Ovary (tissue), 9 donors: ENCODE results near the gene WWOX. TPM values are rescaled to one million over a fixed set of nuclear protein-coding genes. Genes with fewer than 3 reads are reported as not detected.
"Not testable (repeated sequence)": the region's sequence is repeated elsewhere in the genome, so short reads cannot be mapped to it uniquely, and the experiment has no call there.

Experiments used
- DNase-seq, 5 donors: peaks; one replicate each; pipeline ENCODE4 v3.0.0-alpha.2; 2019 to 2020
- H3K27ac ChIP-seq, 2 donors: fragments of 200-600 bp; one replicate each; pipeline versions ENCODE4 v1.5.1 to v1.8.0; 2019 to 2022
- H3K27me3 ChIP-seq: fragments of 200-600 bp; one replicate; pipeline ENCODE4 v1.8.0; 2022
- H3K36me3 ChIP-seq: fragments of 200-600 bp; sonication (generic); one replicate; pipeline ENCODE4 v1.5.1; 2019
- H3K4me1 ChIP-seq: one replicate; pipeline ENCODE4 v1.8.1; 2013; ENCODE audit warnings: mild to moderate bottlenecking, moderate library complexity; ENCODE audit not compliant: insufficient read depth
- H3K4me3 ChIP-seq: fragments of 200-600 bp; sonication (generic); one replicate; pipeline ENCODE4 v1.5.1; 2017
- H3K9me3 ChIP-seq, 2 donors: fragments of 200-600 bp in 1 of 2; sonication (generic) in 1 of 2; one replicate each; pipeline versions ENCODE4 v1.5.1 to v1.8.1; 2013 to 2019; ENCODE audit warnings: mild to moderate bottlenecking in 1 of 2, moderate library complexity in 1 of 2
- EP300 ChIP-seq: sonication (generic); formaldehyde crosslinking; IDR thresholded peaks from one replicate; pipeline ENCODE4 v1.6.1; 2017; ENCODE audit warnings: antibody characterized with exemption
- POLR2A ChIP-seq: fragments of 450-650 bp; IDR thresholded peaks from one replicate; pipeline ENCODE4 v1.6.1; 2017; ENCODE audit warnings: antibody characterized with exemption, mild to moderate bottlenecking, moderate library complexity
- WGBS, 3 donors: extraction: QIAGEN DNeasy Blood & Tissue Kit in 1 of 3; methylation state at CpG; one replicate each; pipeline versions ENCODE4 v1.1.5 to v1.1.7; 2013 to 2017; 5-methylcytosine and 5-hydroxymethylcytosine counted together
- intact Hi-C, 4 donors: fragments of 100-400 bp; cut with DNase I; formaldehyde crosslinking; loops; one replicate each; pipeline versions ENCODE4 v1.11.0 to v1.15.1; 2022 to 2023
- polyA plus RNA-seq, 2 donors: library from polyadenylated mRNA; stranded (reverse); fragments of 200-250 nt in 1 of 2; fragments of 350-450 nt in 1 of 2; fragmentation: Illumina TruSeq in 1 of 2; extraction: RNeasy Lipid Tissue Mini Kit (QIAGEN cat#74804) in 1 of 2; gene quantifications; one replicate each; pipeline ENCODE4 v1.2.3, GENCODE V29; 2013 to 2014
- total RNA-seq, 7 donors: library from RNA; depleted of rRNA in 2 of 7; stranded (reverse); fragments of >200 nt in 2 of 7; fragmentation: NEBNext Ultra II Directional in 3 of 7; extraction: Animal tissue kit (Norgen Biotek cat#: 25700) in 3 of 7; gene quantifications; one replicate each; pipeline versions ENCODE4 v1.1.0 to v1.2.4, GENCODE V29; 2016 to 2023
- TF ChIP-seq, protein P1 (sequence below), 3 donors: fragments of 450-650 bp in 2 of 3; fragments of 200-600 bp in 1 of 3; IDR thresholded peaks; one replicate each; pipeline versions ENCODE4 v1.5.1 to v1.8.0; 2016 to 2022; ENCODE audit warnings: antibody characterized with exemption in 3 of 3, mild to moderate bottlenecking in 1 of 3
- donor health status: DM: no; HTN: no; CAD: no; lungs with moderate emphysema.
- donor health status: DM: no; HTN: no; CAD: no.
- donor health status: Bipolar disorder and iron deficiency.
- donor health status: DM: yes; HTN: yes; CAD: no.
- donor health status: DM: no; HTN: no; CAD: no.
- donor health status: DM: yes; HTN: yes; CAD: no.

Gene WWOX
- total and polyA plus RNA-seq, 9 donors: 11.0 to 40.5 (median 25.2) TPM

DNA sequence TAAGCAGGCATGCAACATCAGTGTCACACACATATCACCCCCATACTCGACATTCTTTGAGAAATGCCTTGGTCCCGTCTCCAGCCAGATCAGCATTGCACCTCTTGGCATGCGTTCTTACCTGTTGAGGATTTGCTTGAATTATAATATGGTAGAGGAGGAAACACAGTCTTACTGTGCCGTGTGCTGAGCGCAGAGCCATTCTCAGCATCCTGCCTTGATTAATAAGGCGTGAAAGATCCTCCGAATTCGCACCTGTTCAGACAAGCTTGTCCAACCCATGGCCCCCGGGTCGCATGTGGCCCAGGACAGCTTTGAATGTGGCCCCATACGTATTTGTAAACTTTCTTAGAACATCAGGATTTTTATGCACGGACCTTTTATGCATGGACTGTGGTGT lies 408.1 kb downstream of the WWOX start:
- H3K27me3 ChIP-seq: no peaks in the 10 kb centered on the region
- H3K9me3 ChIP-seq: no peaks in the 10 kb centered on the region
- TF ChIP-seq EP300 (no peak), POLR2A (no peak)
- TF ChIP-seq, protein P1, sequence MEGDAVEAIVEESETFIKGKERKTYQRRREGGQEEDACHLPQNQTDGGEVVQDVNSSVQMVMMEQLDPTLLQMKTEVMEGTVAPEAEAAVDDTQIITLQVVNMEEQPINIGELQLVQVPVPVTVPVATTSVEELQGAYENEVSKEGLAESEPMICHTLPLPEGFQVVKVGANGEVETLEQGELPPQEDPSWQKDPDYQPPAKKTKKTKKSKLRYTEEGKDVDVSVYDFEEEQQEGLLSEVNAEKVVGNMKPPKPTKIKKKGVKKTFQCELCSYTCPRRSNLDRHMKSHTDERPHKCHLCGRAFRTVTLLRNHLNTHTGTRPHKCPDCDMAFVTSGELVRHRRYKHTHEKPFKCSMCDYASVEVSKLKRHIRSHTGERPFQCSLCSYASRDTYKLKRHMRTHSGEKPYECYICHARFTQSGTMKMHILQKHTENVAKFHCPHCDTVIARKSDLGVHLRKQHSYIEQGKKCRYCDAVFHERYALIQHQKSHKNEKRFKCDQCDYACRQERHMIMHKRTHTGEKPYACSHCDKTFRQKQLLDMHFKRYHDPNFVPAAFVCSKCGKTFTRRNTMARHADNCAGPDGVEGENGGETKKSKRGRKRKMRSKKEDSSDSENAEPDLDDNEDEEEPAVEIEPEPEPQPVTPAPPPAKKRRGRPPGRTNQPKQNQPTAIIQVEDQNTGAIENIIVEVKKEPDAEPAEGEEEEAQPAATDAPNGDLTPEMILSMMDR (IDR thresholded peaks at IDR 0.05): no peak
- H3K36me3 ChIP-seq: no peaks in the 10 kb centered on the region
- H3K4me3 ChIP-seq: no peak overlapping the region
- no peak for DNase-seq
- no peak overlapping the region for H3K27ac ChIP-seq
- intact Hi-C loops: loop anchor here in 2 of 4 donors (5.0 to 10.0 kb wide), 5 partner anchors 265 to 1577 kb away; no protein-coding TSS in a partner anchor
- WGBS, 3 donors: 94 to 98% (median 98%) methylated on average over 12 of the region's 12 CpGs
- H3K4me1 ChIP-seq: peaks cover 1% of the 10 kb centered on the region

DNA sequence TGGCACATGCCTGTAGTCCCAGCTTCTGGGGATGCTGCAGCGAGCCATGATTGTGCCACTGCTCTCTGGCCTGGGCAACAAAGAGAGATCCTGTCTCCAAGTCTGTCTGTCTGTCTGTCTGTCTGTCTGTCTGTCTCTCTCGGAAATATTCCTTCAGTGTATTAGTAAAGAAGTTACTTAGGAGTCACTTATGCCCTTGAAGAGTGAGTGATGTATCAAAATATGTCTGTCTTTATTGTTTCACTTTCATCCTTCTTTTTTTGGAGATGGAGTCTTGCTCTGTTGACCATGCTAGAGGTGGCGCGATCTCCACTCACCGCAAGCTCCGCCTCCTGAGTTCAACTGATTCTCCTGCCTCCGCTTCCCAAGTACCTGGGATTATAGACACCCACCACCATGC lies 410.5 kb downstream of the WWOX start:
- intact Hi-C loops: loop anchor here in 2 of 4 donors (5.0 to 10.0 kb wide), 5 partner anchors 262 to 1575 kb away; no protein-coding TSS in a partner anchor
- TF ChIP-seq POLR2A (no peak), EP300 (no peak)
- TF ChIP-seq, protein P1 (IDR thresholded peaks at IDR 0.05): no peak

DNA sequence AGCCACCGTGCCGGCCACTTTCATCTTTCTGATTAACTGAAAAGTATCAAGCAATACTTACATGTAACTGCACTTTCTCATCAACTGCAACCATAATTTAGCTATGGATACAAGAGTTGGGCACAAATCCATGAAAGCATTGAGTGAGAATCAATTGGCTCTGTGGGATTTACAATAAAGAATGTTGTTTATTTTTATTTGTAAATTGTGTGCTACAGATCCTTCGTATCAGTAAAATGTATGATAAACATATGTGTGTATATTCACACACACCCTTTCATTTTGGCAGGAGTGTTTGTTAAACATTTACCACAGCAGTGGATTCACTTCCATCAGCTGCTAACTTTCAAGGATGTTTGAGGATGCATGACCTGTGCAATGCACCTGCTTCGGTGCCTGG lies 411.0 kb downstream of the WWOX start:
- H3K27me3 ChIP-seq: no peaks in the 10 kb centered on the region
- DNase-seq: no peak
- TF ChIP-seq, protein P1 (IDR thresholded peaks at IDR 0.05): no peak
- no peak for TF ChIP-seq EP300
- no peak for TF ChIP-seq POLR2A
- 85 to 90% (median 89%) methylated on average over 4 of the region's 4 CpGs for WGBS, 3 donors
- no peaks in the 10 kb centered on the region for H3K4me1 ChIP-seq
- H3K4me3 ChIP-seq: no peak overlapping the region
- no peaks in the 10 kb centered on the region for H3K36me3 ChIP-seq
- no peak overlapping the region for H3K27ac ChIP-seq
- H3K9me3 ChIP-seq: no peaks in the 10 kb centered on the region
- intact Hi-C loops: no loop called here

More for the DNA sequence above, 410.5 kb downstream of the WWOX start:
- no peak overlapping the region for H3K4me3 ChIP-seq
- H3K27me3 ChIP-seq: no peaks in the 10 kb centered on the region
- H3K9me3 ChIP-seq: no peaks in the 10 kb centered on the region
- DNase-seq: no peak
- H3K36me3 ChIP-seq: no peaks in the 10 kb centered on the region
- 92 to 98% (median 97%) methylated on average over 7 of the region's 7 CpGs for WGBS, 3 donors
- no peaks in the 10 kb centered on the region for H3K4me1 ChIP-seq
- H3K27ac ChIP-seq: no peak overlapping the region

DNA sequence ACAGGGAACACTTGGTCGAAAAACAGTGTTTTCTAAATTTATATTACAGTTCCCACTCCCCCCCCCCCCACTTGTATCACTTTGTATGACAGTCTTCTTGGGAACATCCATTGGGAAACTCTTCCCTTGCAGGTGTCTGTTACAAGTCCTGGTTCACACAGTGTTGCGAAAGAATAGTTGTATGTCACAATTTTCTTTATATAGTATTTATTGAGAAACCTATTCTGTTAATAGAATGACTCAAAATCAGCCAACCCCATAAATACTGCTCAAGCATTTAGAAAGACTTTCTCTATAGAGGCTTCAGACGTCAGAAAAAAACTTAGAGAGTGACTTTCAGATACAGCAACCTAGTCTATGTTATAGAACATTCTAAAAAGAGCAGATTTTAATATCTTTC lies 414.4 kb downstream of the WWOX start:
- 75 to 81% (median 78%) methylated on average over 3 of the region's 3 CpGs for WGBS, 3 donors
- no peak for DNase-seq
- Histone ChIP-seq H3K36me3 (no peaks in the 10 kb centered on the region), H3K27ac (no peak overlapping the region), H3K27me3 (no peaks in the 10 kb centered on the region), H3K4me1 (no peaks in the 10 kb centered on the region), H3K4me3 (no peak overlapping the region), H3K9me3 (no peaks in the 10 kb centered on the region)
- TF ChIP-seq EP300: no peak
- no peak for TF ChIP-seq POLR2A
- TF ChIP-seq, protein P1 (IDR thresholded peaks at IDR 0.05): no peak
- intact Hi-C loops: no loop called here

DNA sequence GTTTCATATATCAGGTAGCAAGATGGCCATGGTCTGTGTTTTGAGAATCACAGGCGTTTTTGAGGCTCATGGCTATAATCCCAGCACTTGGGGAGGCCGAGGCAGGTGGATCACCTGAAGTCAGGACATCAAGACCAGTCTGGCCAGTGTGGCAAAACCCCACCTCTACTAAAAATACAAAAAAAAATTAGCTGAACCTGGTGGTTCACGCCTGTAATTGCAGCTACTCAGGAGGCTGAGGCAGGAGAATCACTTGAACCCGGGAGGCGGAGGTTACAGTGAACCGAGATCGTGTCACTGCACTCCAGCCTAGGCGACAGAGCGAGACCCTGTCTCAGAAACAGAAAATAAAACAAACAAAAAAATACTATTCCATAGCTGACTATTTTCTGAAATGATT lies 415.4 kb downstream of the WWOX start:
- DNase-seq, H3K36me3 ChIP-seq, intact Hi-C loops, H3K4me3 ChIP-seq, H3K9me3 ChIP-seq, H3K27me3 ChIP-seq, H3K4me1 ChIP-seq, H3K27ac ChIP-seq: not testable (repeated sequence)
- WGBS, 3 donors: 94 to 97% (median 95%) methylated on average over 9 of the region's 9 CpGs
